Activated CD4-positive, alpha-beta T cell treated with anti-CD3 and anti-CD28 coated beads, Interleukin-2, amount 50 U/mL, for 4 hours (primary cell): ENCODE data around the gene ATP5F1B.

ENCODE experiments used
- DNase-seq, 2 experiments: peaks; one replicate each; pipeline ENCODE4 v3.0.0-alpha.2; 2020

ATP5F1B gene

DNA sequence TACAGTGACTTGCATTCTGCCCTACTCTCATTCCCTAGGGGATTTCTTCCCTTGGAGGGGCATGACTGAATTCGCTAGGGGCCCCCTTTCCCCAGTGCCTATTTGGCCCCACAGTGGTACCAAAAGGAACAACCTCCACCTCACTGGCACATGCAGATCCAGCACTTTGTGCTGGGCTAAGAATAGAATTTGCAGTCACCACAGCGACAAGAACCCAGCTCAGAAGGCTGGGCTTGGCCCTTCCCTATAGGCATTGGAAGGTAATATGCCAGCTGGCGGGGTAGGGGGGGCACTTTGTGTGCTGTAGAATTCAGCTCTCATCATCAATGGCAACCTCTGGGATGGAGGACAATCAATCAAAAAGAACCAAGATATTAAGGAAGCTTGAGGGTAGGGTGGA lies 29.5 kb downstream of the ATP5F1B start:
- DNase-seq = no peak

DNA sequence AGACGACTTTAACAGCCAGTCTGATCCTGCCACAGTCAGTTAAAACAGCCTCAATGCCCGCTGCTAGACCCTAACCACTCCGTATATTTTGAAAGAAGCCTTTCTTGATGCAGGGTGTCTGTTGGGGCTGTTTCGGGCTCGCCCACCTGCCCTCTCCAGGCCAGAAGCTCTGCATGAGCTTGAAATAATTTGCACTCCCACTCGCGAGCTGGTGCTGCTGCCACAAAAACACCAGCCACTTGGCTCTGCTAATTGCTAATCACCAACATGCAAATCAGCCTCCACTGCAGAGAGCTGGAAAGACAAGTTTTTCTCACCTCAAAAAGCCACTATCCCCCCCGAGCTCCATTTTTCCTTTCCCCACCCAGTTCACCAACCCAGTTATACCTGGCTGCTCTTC lies 31.2 kb downstream of the ATP5F1B start:
- no peak for DNase-seq

DNA sequence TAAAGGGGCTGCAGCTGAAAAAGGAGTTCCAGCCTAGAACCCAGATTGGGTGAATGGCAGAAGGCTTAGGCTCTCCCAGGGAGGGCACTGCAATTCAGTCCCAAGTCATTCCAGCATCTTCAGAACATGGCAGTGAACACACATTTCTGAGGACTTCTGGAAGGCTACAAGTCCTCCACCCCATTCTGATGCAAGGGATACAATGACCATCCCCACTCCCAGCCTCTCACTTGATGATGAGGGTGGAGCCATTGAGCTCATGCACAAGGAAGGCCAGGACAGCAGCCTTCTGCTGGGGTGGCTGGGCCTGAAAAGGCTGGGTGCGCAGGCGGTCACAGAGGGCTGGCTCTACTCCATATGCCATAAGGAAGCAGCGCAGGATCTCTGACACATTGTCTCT lies 41.4 kb downstream of the ATP5F1B start:
- no peak for DNase-seq

DNA sequence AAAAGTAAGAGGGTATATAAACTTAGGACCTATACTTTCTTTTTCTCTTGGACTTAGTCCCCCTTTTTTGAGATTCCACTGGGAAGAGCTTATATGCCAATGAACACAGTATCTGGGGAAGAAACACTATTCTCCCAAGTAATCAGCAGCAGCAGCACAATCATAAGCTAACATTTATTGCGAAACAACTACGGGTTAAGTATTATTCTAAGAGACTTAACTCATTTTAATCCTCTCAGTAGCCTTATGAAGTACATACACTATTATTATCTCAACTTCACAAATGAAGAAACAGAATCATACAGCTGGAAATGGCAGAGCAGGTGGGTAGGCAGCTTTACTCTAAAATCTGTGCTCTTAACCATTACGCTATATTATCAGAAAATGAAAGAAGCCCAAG lies 43.5 kb downstream of the ATP5F1B start:
- no peak for DNase-seq

DNA sequence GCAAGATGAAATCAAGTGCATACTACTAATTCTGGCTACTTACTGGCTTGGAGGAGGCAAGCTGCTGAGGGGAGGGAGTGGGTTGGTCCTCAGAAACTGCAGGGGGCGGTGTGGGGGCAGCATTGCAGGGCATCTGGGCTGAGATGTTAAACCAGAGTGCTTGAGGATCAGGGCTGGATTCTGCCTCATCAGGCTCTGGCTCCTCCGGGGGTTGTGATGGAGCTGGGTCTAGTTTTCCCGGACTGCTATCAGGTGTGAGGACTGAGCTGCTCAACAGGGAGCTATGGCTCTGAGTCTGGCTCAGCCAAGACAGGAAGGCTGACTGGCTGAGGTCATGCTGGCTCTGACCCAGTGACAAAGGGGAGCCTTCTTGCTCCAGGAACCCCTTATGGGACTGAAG lies 44.3 kb downstream of the ATP5F1B start:
- peak; percentile 13 to 23 for DNase-seq

DNA sequence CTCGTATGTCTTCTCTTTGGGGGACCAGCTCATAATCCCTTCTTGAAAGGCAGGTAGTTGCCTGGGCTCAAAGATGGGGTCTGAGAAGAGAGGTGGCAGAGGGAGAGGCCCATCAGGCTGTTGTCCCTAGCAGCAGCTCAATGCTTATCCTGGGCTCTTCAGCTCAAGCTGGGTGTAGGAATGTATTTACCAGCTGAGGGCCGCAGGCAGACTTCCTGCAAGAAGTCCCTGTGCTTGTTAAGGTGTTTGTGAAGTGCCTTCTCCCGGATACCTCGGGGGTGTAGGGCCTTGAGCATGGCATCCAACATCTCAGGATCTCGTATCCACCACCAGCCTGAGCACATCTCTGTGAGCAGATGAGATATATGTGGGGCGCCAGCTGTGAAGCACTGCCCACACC lies 45.0 kb downstream of the ATP5F1B start:
- DNase-seq = no peak

DNA sequence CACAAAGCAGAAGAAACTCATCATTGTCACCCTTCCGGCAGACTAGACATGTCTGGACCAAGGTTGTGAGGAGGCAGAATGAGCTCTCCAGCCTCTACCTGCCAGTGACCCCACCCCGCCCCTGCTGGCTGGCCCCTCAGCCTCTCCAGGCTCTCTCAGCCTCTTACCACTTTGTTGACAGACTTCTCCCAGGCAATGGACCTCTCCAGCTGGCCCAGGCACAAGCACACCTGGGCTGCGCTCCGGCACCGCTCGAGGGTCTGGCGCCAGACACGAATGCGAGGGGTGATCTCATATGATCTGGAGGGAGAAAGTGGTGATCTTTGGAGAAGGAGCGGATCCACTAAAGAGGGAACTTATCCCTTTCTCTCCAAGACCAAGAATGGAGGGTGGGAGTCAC lies 46.0 kb downstream of the ATP5F1B start:
- DNase-seq = no peak

DNA sequence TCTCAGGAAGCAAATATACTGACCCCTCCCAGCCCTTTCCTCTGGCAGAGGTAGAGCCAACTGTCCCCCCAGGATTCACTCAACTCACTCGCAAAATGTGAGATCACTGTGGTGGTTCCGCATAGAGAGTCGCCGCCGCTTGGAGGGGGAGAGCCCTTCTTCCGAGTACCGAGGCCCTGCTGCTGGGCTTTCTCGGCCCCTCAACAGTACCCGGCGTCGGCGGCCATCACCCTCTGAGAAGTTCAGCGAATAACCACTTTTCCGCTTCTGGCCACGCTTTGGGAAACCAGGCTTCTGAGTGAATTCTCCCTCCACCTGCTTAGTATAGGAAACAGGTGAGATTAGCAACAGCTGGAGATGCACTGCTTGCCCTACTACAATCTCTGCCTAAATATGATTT lies 46.7 kb downstream of the ATP5F1B start:
- no peak for DNase-seq

DNA sequence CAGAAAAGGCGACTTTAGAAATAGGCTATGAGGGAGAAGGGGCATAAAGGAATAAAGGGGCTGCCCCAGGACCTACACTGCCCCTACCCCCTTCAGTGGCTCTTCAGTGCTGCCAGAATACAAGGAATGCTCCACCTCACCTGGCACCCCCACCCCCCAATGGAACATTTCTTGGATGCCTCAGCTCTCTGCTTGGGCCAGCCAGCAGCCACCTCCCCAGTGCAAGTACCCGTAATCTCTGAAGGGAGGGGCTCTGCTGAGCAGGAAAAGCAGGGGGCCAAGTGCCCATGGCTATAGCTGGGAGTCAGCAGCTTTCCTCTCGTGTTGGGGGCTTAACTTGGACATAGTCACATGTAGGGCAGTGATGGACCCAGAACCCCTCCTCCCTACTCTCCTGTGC lies 49.0 kb downstream of the ATP5F1B start:
- DNase-seq = no peak

DNA sequence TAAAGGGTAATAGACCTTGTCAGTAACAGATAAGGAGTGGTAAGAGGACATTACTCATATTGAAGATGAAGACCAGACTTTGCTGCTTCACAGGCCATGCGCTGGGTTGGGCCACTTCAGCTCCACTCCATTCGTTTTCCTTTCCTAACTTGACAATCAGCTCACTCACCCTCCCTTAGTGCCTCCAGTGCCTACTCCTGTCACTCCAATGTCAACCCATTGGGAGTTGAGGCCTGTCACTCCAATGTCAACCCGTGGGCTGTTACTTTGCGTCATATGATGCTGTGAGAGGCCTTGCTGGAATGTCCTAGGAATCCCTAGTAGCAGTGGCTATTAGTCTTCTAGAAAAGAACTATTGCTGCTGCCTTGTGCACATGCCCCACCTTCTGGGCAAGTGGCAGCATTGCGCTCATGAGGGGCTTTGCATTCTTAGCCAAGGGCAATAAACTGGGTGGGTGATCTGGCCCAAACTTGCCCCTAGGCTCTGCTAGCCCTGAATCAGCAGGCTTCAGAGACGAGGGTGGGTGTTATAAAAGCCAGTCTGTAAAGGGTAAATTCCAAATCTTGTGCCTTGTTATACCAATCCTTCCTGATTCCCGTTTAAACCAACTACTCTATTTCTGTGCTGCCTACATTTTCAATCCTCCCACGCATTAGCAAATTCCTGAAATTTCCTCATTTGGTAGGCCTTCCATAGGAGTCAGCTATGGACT lies 51.7 kb downstream of the ATP5F1B start:
- peak; percentile 53 for DNase-seq

DNA sequence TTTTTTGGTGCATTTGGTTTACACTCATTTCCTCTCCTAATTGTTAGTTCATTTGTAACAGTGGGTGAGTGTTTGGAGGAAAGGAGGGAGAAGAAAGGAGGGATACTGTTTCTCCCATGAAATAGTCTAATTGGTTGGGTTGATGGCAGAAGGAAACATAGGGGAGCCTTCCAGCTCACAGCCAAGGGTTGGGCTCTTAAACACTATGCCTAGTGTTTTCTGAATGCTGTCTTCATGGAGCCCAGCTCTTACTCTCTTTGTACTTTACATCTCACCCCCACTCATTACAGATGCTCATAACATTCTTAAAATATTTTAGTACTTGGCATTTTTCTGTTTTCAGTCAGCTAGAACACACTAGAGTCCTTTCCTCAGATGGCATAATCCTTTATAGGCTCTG lies 53.8 kb downstream of the ATP5F1B start:
- DNase-seq = no peak

DNA sequence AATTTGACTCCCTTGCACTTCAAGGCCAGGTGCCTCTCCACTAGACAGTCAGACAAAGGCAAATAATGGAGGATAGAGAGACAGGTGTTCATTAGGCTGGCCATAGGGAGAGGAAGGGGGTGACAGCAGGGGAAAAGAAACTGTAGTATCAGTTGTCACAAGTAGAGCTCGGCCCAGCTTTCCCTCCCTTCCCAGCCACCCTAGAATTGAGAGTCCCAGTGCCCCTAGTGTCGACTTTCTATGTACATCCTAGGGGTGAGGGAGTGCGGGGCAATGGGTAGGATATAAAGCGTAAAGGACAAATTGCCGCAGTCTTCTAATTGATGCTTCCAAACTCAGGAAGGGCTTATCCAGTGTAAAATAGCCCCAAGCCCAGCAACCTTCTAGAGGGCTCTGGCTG lies 54.7 kb downstream of the ATP5F1B start:
- DNase-seq = no peak

DNA sequence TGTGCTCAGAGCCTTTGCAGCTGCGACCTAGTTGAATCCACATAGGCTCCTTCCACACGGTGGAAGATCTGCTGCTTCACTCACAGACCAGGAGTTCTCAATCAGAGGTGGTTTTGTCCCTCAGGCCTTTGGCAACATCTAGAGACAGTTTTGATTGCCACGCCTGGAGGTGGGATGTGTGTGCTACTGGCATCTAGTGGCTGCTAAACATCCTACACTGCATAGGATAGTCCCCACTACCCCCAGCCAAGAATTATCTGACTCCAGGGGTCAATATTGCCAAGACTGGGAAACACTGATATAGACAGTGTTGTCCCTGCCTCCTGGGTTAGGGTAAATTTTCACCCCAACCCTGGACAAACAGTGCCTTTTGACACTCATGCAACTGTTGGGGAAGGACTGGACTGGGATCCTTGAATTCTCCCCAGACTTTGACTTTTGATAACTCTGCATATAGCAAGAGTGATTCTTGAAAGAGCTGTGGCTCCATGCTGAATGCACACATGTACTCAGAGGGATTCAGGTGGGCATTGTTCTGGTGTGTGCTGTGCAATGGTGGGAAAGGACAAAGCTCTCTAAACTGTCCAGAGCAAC lies 55.5 kb downstream of the ATP5F1B start:
- no peak for DNase-seq

DNA sequence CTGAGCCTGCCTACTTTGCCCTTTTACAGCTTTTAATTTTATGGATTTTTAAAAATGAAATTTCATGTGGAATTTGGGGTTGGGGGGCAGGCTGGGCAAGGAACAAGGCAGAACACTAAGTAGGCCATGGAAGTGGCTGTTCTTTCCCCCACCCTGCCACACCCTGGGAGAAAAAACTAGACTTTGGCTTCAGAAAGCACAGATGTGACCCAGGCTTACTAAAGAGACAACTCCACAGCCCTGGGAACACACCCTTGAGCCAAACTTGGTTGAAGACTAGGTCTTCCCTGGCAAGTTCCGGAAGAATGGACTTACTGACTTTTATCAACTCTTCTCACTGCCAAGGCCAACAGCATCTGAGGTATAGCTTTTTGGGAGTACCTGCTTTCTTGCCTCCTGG lies 56.0 kb downstream of the ATP5F1B start:
- DNase-seq = no peak
